Esophagus mucosa (tissue), 1 donor: Measurements from ENCODE around the gene GPSM1. TPM values are rescaled to one million over a fixed set of nuclear protein-coding genes. Genes with fewer than 3 reads are reported as not detected.
"Not testable (repeated sequence)": the region's sequence is repeated elsewhere in the genome, so short reads cannot be mapped to it uniquely, and the experiment has no call there.

Source experiments
- ATAC-seq: fragments of 200-7000 bp; cut with Tn5 transposase; one replicate; pipeline ENCODE4 v1.9.1; 2020
- total RNA-seq: library from RNA; stranded (reverse); gene quantifications from one replicate; pipeline ENCODE4 v1.2.4, GENCODE V29; 2023
- donor health status: DM: yes; HTN: yes; CAD: no.

GPSM1 gene
- total RNA-seq, 1 donor from 2014 or later, result 1.2 TPM

DNA sequence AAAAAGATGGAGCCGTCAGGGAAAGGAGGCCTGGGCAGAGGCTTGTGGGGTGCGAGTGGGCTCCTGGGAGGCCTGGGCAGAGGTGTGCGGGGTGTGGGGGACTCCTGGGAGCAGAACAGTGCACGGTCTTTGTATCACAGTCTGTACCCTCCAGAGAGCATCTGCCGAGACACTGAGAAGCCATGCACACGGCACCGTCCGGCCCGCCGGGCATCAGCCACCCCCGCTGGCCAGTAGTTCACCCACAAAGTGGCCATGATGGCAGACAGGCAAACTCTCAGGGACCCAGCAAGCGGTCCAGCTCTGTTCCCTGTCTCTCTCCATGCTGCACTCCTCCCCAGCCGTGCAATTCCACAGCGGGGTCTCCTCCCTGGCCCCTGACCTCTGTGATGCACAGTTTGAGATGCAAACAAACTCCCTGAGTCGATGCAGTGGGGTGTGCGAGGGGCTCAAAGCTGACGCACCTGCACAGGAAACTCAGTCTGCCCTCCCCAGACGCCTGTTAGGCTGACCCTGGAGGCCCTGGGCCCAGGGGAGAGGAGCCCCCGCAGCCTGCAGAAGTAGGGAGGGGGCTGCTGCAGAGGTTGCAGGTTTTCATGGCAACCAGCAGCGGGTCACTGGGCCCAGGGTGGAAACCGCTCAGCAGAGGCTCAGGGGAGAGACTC, 9.1 kb upstream of the GPSM1 start:
- ATAC-seq, result no peak

DNA sequence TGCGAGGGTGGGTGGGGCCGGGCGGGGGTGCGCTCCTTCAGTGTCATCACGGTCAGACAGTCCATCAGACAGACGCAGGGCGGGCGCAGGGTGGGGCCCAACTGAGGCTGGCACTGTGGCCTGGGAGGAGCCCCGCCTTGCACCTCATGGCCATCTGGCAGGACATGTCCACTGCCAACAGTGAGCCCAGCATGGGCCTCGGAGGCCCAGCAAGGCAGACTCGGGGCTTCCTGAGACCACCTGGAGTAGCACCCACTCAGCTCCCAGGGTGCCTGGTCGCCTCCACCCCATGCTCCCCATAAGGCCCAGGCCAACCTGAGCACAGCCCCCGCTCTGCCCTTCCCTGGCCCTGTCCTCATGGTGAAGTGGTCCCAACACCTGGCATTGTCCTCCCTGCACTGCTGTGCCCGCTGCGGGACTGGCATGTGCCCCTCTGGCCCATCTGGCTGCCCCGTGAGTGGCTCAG, 8.5 kb upstream of the GPSM1 start:
- ATAC-seq, result no peak

DNA sequence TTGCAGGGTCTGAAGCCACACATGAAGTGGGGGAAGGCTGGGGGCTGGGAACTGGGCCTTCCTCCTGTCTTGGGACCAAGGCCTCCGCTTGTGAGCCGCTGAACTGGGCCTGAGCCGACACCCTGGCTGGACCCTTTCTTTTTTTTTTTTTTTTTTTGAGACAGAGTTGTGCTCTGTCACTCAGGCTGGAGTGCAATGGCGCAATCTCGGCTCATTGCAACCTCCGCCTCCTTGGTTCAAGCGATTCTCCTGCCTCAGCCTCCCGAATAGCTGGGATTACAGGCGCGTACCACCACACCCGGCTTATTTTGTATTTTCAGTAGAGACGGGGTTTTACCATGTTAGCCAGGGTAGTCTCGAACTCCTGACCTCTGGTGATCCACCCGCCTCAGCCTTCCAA, 8.1 kb upstream of the GPSM1 start:
- ATAC-seq, result not testable (repeated sequence)

DNA sequence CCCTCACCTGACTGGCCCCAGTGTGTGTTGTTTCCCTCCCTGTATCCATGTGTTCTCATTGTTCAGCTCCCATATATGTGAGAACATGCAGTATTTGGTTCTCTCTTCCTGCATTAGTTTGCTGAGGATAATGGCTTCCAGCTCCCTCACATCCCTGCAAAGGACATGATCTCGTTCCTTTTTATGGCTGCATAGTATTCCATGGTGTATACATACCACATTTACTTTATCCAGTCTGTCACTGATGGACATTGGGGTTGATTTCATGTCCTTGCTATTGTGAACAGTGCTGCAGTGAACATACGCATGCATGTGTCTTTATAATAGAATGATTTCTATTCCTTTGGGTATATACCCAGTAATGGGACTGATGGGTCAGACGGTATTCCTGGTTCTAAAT, 7.4 kb upstream of the GPSM1 start:
- ATAC-seq, result not testable (repeated sequence)

DNA sequence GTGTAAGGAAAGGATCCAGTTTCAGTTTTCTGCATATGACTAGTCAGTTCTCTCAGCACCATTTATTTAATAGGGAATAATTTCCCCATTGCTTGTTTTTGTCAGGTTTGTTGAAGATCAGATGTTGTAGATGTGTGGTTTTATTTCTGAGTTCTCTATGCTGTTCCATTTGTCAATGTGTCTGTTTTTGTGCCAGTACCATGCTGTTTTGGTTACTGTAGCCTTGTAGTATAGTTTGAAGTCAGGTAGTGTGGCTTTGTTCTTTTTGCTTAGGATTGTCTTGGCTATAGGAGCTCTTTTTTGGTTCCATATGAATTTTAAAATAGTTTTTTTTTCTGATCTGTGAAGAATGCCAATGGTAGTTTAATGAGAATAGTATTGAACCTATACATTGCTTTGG, 6.4 kb upstream of the GPSM1 start:
- ATAC-seq, result not testable (repeated sequence)

DNA sequence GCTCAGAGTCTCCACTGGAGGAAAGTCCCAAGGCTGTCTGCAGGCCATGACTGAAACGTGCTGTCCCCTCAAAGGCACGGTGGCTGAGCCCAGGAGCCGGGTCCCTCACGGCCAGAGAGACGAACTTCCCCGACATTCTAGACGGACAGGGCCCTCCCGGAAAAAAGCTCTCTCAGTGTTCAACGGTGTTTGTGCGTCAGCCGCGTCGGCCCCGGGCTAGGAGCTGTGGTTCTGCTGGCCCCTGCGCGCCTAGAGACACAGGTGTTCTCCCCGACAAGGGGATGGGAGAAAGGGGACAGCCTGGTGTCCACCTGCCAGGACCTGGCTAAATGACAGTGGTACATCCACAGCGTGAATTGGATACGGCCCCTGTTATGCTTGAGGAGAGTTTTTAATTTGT, 5.8 kb upstream of the GPSM1 start:
- ATAC-seq, result no peak

DNA sequence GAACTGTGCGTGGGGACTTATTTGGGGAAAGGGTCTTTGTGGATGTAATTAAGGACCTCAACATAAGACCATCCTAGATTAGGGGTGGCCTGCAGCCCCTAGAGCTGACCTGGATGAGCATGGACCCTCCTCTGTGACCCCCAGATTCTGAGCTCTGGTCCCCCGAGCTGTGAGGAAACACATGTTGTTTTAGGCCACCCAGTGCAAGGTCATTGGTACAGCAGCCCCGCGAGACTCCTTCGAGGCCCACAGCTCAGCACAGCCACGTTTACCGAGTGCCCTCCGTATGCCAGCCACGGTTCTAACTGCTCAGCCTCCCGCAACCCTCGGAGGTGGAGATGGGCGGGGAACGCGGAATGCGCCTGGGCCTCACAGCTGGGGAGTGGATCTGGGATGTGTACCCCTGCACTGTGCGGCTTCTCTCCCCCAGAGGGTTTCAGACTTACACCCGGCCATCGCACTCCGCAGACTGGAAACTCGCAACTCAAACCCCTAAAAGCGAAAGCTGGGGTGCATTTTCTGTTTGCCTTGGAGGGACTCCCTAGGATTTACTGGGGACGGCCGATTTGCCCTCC, 4.5 kb upstream of the GPSM1 start:
- ATAC-seq, result no peak

DNA sequence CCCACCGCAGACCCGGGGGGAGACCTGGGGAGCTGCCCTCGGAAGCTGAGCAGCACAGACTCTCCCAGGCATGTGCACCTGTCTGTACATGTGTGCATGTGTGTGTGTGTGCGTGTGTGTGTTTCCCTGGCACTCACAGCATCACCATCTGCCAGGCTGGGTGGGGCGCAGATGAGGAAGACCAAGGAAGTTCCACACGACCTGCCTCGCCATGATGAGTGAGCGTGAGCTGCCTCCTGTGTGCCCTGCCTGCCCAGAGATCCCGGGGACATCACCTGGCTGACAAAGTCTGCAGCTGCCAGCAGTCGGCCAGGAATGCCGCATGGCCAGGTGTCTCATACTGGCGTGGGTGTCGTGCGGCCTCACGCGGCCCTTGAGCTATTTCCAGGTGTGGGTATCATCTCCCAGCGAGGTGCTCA, 4.0 kb upstream of the GPSM1 start:
- peak; percentile 67 for ATAC-seq

DNA sequence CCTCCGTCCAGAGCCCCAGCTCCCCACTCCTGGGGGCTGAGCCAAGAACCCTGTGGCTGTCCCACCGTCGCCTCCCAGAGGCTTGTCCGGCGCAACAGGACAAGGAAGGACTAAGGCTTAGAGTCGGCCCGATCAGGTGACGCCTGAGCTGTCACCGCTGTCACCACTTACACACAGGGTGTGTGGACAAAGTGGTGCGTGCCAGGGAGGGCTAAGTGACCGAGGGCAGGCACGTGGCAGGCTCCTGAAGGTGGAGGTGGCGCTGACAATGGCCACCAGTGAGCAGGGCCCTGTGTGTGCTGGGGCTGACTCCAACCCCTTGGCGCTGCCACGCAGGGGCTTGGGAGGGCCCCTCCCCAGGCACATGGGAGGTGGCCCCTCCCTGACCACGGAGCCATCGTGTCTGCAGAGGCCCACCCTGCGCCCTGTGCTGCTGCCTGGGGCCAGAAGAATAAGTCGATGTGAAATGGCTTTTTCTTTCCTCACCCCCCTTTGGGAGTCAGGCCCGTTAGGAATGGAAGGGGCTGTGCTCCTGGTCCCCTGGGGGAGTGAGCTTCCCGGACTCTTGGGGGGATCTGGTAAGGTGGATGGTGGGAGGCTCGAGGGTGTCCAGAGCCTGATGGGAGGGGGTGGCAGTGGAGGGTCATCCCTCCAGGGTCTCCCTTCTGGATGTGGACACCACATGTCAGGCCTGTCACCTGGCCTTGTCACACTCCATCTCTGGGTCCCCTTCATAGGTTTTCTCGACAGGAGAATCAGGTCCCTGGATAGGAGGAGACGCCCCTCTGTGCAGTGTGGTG, 2.6 kb upstream of the GPSM1 start:
- ATAC-seq, result peak; percentile 39

DNA sequence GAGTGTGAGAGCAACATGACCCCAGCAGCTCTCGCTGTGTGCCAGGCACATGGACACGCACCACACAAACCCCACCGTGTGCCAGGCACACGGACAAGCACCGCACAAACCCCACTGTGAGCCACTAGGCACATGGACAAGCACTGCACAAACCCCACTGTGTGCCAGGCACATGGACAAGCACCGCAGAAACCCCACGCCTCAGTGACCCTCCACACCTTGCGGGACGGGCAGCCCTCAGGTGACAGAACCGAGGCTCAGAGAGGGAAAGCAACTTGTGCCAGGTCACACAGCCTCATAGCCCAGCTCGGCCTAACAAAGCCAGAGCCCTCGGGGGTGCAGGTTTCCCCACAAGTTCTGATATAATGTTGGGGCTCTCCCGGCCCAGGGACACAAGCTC, 2.0 kb upstream of the GPSM1 start:
- ATAC-seq, result no peak

DNA sequence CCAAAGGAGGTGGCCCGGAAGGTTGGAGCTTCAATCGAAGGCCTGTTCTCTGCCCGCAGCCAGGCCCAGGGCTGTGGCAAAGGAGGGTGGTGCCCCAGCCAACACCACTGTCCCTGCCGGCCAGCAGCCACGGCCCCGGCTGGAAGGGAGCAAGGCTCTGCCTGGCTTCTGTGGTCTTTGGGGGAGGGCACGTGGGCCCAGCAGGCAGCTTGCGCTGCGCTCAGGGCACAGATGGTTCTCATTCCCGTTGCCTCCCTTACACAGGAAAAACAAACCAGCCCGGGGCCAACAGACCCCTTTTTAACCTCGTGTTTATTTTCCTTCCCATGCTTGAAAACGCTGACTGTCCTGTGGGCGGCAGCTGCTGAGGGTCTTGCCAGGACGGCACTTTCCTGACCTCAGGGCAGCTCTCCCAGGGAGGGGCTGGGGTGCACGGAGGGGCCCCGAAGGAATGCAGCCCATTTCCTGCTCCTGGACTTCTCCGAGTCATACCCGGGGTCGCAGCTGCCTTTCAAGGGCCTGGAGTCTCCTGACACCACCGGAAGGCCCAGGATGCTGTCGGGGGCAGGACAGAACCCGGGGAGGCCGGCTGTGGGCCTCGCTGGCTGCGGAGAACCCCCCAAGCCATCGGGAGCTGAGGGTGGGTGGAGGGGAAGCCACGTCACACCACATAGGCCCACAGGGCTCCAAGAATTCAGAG, 1.1 kb upstream of the GPSM1 start:
- no peak for ATAC-seq

DNA sequence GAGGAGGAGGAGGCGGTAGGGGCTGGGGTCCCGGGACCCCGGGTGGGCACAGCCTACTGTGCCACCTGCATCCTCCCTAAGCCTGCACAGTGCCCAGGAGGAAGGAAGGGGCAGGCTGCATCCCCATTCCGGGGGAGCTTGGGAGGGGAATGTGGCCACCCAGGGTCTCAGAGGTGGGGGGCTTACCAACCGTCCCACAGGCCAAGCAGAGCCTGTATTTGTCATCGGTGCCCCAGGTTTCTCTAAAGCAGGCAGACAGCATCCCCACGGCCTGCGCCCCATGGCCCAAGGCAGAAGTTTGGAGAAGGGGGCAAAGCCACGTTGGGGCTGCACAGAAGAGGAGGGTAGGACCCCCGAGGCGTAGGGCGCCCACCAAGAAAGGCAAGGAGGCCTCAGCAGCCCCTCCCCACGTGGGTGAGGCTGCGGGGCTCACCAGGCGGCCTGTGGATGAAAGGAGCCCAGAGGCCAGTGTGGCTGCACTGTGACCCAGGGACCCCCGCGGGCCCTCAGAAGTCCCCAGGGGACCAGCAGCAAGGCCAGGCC, 507 bp upstream of the GPSM1 start:
- no peak for ATAC-seq

DNA sequence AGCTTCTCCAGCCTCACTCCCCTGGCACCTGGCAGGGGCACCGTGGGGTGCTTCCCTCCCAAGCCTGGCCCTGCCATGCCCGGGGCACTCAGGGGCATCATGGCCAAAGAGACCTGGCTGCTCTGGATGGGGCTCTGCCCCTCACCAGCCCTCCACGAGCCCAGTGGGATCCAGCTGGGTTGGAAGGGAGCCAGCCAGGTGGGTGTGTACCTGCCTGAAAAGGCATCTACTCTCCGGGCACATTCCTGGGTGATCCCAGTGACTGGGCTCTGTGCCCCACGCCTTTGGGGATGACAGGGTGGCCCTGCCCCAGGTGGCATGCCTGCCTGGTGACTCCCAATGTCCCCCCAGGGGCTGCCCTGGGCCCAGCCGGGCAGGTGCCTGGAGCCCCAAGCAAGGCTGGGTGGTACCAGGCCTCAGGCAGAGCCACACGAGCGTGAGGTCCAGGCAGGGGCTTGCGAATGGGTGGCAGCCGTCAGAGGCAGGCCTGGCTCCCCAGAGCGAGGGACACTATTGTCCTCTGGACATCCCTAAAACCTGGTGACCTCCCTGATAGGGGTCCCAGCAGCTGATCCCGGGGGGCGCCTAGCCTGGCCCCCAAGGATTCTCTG, 777 bp downstream of the GPSM1 start:
- peak; percentile 63 for ATAC-seq

DNA sequence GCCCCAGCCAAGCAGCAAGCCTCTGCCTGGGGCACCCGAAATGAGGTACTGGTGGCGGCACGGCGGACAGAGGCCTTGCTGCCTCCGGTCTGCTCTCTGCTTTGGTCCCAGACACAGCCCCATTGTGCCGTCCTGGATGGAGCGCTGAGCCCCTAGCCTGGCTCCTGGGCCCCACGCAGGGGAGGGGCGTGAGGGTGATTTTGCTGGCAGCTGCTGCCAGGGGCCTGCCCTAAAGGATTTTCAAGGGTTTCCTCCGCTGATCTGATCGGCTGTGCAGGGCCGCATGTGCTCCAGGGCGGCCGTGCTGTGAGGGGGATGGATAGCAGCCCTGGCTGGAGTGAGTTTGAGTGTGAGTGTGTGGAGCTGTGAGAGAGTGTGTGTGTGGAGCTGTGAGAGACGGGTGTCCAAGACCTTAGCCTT, 1.3 kb downstream of the GPSM1 start:
- no peak for ATAC-seq

DNA sequence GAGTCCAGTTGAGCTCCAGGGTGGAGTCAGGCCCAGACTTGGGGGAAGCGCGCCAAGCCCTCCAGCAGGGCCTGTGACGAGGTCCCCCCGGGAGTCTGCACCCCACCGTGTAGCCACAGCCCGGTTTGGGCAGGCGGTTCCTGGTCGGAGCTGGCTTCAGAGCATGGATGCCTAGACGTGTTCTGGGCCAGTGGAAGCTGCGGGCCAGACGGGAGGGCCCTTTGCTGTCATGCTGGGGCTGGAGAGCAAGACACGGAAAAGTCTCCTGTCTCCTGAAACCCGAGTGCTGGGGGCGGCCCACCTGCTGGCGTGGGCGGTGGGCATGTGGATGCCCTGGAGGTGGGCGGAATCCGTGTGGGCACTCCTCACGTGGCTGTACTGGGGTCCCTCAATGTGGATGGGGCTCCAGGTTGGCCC, 1.9 kb downstream of the GPSM1 start:
- ATAC-seq, result no peak

DNA sequence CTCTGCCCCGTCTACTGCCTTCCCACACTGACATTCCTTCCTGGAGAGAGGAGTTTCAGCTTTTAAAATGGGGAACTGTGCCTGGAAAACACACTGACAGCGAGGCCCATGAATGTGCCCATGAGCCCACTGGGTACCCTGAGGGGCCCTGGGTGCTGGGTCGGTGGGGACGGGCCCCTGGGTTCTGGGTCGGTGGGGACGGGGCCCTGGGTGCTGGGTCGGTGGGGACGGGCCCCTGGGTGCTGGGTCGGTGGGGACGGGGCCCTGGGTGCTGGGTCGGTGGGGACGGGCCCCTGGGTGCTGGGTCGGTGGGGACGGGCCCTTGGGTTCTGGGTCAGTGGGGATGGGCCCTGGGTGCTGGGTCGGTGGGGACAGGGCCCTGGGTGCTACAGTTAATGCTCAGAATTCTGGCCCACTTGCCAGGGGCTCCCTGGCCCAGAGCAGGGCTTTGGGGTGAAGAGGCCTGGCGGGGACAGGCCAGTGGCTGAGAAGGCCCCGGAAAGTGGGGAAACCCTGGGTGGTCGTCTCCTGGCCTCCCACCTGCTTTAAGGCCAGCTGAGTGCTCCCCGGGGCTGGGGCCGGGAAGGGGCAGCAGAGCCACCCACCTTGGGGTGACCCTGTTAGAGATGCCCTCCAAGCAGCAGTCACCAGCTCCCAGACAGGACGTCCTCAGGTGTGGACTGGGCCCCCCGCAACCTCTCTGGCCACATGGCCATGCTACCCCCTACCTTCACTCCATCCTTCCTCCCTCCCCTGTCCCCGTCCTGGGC, 2.5 kb downstream of the GPSM1 start:
- ATAC-seq, result no peak

DNA sequence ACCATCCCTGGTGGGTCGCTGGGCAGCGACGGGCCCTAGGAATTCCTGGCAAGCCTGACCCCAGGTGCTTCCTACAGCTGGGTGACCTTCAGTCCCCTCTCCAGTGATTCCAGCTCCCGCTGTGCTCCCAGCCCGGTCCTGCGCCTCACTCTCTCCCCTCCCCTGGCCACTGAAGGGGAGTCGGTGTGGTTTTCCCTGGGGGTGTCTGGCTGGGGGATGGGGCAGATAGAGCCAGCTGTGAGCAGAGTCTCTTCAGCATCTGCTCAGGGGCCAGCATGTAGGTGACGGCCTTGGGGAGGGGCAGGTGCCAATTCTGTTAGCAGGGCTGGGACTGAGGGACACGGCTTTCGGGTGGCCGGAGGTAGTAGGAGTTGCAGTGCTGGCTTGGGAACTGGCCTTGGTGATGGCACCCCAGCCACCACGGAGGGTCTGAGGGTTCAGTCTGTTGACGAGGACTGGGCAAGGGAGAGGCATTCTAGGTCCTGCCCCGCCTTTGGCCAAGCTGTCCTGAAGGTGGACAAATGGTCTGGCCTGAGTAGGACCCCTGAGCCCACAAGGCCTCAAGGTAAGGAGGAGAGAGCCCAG, 3.2 kb downstream of the GPSM1 start:
- ATAC-seq, result no peak

DNA sequence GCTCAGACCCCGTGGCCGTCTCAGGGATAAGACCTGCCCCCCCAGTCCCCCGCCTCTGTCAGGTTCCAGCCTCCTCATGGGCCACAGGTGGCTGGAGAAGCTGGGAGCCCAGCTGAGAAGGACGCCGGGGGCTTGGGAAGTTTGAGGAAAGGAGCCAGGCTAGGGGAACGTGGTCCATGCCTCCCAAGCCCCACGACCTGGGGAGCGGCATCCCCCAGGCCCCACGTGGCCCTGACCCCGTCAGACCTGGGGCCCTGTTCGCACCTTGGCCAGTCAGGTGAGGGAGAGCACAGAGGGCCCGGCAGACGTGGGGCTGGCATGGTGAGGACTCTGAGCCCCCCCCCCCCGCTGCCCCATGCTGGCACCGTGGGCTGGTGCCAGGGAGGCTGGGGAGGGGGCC, 3.7 kb downstream of the GPSM1 start:
- ATAC-seq, result no peak

DNA sequence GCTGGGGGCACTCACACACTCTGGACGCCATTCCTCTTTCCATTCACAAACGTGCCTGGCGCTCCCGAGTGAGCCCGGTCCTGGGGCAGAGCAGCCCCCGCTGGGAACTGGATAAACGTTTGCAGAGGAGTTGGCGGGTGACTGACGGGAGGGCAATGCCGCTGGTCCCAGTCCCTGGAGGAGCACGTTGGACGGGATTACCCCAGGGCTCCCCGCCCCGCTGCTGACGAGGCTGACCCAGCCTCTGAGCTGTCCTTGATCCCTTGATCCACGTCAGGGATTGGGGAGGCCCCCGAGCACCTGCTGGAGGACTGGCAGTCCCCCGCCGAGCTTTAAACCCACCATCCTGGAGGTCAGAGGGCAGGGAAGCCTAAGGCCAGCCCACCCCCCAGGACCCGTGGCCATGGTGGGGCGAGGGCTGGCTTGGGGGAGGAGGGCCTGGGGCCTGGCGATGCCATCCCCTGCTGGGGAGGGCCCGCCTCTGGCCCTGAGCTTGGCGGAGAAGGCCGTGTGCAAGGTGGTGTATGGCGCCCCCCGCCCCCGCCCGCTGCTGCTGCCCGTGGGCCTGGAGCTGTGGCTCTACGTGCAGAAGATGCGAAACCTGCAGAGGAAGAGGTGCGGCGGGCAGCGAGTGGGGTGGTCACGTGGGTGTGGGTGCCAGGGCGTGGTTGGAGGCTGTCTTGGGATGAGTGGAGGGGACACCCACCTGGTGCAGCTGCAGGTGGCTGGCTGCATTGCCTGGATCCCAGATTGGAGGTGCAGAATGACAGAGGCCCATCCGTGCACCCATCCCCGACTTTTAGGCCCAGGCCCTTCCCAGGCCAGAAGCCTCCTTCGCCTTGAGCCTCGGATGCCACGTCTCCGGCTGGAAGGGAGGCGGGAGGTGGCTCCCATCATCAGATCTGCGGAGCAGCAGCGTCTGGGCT, 4.5 kb downstream of the GPSM1 start:
- no peak for ATAC-seq

DNA sequence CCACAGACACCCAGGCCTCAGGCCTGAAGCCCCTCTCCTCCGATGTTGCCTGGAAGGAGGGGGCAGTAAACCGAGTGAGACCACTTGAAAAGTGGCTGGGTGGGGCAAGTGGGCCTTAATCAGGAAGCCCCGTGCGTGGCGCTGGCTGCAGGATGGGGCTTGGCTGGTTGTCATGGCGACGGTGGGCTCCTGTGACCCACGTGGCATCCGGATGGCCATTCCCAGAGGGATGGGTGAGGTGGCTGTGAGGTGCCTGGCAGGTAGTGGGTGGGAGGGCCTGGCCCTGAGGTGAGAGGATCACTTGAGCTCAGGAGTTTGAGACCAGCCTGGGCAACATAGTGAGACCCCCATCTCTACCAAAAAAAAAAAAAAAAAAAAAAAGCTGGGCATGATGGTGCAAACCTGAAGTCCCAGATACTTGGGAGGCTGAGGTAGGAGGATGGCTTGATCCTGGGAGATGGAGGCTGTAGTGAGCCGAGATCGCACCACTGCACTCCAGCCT, 5.2 kb downstream of the GPSM1 start:
- ATAC-seq, result no peak
